NCI-H2227 (cell line): ENCODE results near the gene NKX2-1.

Experiments
- DNase-seq: peaks from one replicate; lab custom pipeline; 2025; ENCODE audit not compliant: unreplicated experiment; lab: John Stamatoyannopoulos, UW

Gene NKX2-1

GRCh38 chr14:36518031-36518585 lies 1.9 kb downstream of the NKX2-1 start:
- DNase-seq: no peak

- peak; percentile 17 for DNase-seq
Observed at GRCh38 chr14:36517242-36518030, 2.6 kb downstream of the NKX2-1 start.

GRCh38 chr14:36516719-36517241 lies 3.3 kb downstream of the NKX2-1 start:
- peak; percentile 18 for DNase-seq

- DNase-seq: no peak
Observed at GRCh38 chr14:36515896-36516718, 3.9 kb downstream of the NKX2-1 start.

GRCh38 chr14:36515105-36515593 lies 4.9 kb downstream of the NKX2-1 start:
- DNase-seq: no peak

GRCh38 chr14:36514278-36515104 lies 5.5 kb downstream of the NKX2-1 start:
- no peak for DNase-seq

GRCh38 chr14:36513451-36514277 lies 6.4 kb downstream of the NKX2-1 start:
- no peak for DNase-seq

DNA sequence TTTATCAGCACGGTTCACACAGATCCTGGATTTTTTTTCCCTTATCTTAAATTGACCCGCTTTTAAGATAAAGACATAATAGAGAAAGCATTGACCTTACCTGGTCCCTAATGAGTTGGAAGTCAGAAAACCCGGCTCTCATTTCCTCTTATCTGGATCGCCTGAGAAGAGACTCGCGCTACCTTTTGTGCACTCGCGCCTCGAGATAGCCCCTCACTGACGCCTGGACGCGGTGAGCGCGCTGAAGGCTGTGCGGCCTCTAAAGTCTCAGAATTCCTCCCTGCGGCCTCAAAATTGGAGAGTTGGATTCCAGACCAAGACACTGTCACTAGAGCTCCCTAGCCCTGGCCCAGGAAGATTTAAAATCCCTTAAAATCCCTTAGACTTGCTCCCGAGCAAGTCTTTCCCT lies 7.0 kb downstream of the NKX2-1 start:
- peak; percentile 64 for DNase-seq

DNA sequence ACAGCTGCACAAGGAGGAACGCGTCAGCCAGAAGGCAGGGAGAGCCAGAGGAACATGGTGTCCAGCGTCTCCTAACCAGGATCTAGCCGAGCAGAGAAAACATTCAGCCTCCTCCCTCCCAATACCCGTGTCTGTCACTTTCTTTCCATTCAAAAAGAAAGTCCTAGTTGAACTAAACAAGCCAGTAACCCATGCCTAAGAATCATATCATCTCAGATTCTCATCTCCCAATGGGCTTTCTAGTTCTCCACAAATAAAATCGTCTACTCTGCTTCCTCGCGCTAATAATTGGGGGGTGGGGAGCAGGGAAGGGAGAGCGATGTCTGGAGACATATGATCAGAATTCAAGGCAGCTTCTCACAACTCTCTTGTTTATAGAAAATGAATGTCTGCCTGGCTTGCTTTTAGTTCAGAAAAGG lies 7.4 kb downstream of the NKX2-1 start:
- DNase-seq: peak; percentile 64

GRCh38 chr14:36511981-36512584 lies 7.9 kb downstream of the NKX2-1 start:
- no peak for DNase-seq

DNA sequence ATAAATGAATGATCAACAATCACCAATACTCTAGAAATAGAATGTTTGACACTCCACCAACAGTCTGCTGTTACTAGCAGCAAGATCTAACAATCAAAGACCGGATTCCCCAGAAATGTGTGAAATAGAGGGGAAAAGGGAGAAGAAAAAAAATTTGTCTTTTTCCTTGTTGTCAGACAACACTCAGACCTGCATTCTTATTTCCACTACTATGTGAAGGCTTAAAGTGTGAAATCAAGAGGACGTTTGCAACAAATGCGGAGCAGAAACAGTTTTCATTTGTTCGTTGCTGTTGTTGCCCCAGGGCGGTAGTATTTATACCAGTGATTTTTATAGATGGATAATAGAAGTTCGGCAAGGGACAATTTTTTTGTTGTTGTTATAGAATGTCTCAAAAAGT lies 9.2 kb downstream of the NKX2-1 start:
- DNase-seq: no peak

DNA sequence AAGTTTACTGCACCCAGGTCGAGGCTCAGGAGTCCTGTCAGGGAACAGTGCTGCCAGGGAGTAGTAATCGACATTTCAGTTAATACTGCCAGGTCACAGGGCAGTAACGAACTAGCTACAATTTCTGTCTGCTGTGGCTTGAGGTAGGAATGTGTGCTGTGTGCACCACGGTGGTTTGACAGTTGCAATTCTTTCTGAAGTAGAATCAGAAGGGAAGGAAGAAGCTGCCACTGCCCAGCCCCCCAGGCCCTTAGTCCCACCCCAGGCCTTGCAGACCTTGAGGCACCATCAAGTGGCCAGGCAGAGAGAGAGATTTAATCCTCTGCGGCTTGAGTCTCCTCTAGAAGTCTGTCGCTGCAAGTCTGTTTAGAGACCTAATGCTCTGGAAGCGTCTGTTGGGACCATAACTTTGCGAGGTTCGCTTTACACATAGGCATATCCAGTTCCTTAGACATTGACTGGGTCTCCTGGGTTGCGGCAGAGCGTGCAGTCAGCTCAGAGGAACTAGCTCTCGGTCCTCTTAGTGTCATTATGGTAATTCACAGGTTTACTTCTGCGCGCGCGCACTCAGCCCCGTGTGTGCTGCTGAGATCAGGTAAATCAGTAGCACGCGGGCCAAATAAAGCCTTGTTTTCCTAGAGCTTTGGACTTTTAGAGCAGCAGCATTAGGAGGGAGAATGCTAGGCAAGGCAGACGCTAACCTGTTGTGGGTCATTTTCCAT lies 9.8 kb downstream of the NKX2-1 start:
- peak; percentile 60 for DNase-seq

GRCh38 chr14:36509069-36509917 lies 10.7 kb downstream of the NKX2-1 start:
- no peak for DNase-seq

- DNase-seq: peak; percentile 31
Observed at GRCh38 chr14:36508418-36509068, 11.5 kb downstream of the NKX2-1 start.

- DNase-seq: peak; percentile 53
Observed at GRCh38 chr14:36507847-36508417, 12.1 kb downstream of the NKX2-1 start.

- no peak for DNase-seq
Observed at GRCh38 chr14:36506732-36507614, 13.1 kb downstream of the NKX2-1 start.
